Motor neuron (in vitro differentiated cells): Measurements from ENCODE around the gene SGCE. TPM values are rescaled to one million over a fixed set of nuclear protein-coding genes. Genes with fewer than 3 reads are reported as not detected.
"Not testable (repeated sequence)": the region's sequence is repeated elsewhere in the genome, so short reads cannot be mapped to it uniquely, and the experiment has no call there.

Experiments used
- ATAC-seq, 8 experiments: fragments of 200-7000 bp; cut with Tn5 transposase; replicated peaks in 6 of 8; 2 replicates each; pipeline ENCODE4 v1.8.0; 2021; ENCODE audit warnings: mild to moderate bottlenecking in 8 of 8, moderate library complexity in 8 of 8
- H3K27ac ChIP-seq, 2 donors: fragments of 250-450 bp; sonication (Bioruptor Pico); 2 replicates each; pipeline ENCODE4 v1.9.0; 2021; ENCODE audit warnings: antibody characterized with exemption in 2 of 2, mild to moderate bottlenecking in 2 of 2, moderate library complexity in 1 of 2
- H3K4me1 ChIP-seq, 2 donors: fragments of 250-450 bp; sonication (Bioruptor Pico); replicated peaks in 1 of 2; 2 replicates each; pipeline ENCODE4 v1.6.1; 2021; ENCODE audit warnings: antibody characterized with exemption in 2 of 2, mild to moderate bottlenecking in 2 of 2, moderate library complexity in 1 of 2
- H3K4me3 ChIP-seq, 5 donors: fragments of 250-450 bp; sonication (Bioruptor Pico); 2 replicates each; pipeline ENCODE4 v1.9.0; 2021; ENCODE audit warnings: antibody characterized with exemption in 5 of 5, mild to moderate bottlenecking in 5 of 5, moderate library complexity in 4 of 5
- WGBS, 10 experiments: fragments of 450-650 bp; shearing (Covaris generic); methylation state at CpG; one replicate each; pipeline ENCODE4 v1.0.0; 2022; 5-methylcytosine and 5-hydroxymethylcytosine counted together
- in situ Hi-C, 9 experiments: fragments of 400-800 bp; cut with MboI; loops; one replicate each; pipeline ENCODE4 v1.15.0; 2021; ENCODE audit warnings: low sequenced_read_pairs in 9 of 9, low pct_unique_long_range_greater_than_20kb in 2 of 9; ENCODE audit not compliant: unreplicated experiment in 9 of 9
- total RNA-seq, 8 experiments: library from RNA; unstranded; fragments of 300-600 nt; gene quantifications; 2 replicates each; pipeline versions ENCODE4 v1.2.3 to v1.2.4, GENCODE V29; 2022

Gene SGCE, protein sequence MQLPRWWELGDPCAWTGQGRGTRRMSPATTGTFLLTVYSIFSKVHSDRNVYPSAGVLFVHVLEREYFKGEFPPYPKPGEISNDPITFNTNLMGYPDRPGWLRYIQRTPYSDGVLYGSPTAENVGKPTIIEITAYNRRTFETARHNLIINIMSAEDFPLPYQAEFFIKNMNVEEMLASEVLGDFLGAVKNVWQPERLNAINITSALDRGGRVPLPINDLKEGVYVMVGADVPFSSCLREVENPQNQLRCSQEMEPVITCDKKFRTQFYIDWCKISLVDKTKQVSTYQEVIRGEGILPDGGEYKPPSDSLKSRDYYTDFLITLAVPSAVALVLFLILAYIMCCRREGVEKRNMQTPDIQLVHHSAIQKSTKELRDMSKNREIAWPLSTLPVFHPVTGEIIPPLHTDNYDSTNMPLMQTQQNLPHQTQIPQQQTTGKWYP
- 10 to 100 TPM in 7 of 8 experiments, 1 to 10 TPM in 1; 1.3 to 76.3 (median 30.4) TPM for total RNA-seq

- Histone ChIP-seq H3K27ac (peak within 1 kb of the TSS; percentile 85 to 90), H3K4me1 (peaks cover 0 to 5% of the 10 kb centered on the region in 2 donors), H3K4me3 (peak within 1 kb of the TSS; percentile 45 to 62 (median 57))
- ATAC-seq, result peak; percentile 6 to 43 (median 38)
- in situ Hi-C loops, result loop anchor here in 1 of 9 experiments (25.0 kb wide), 1 partner anchor 194 kb away; no protein-coding TSS in a partner anchor
- WGBS, 10 experiments, result 10 to 80% (median 58%) methylated on average over 1 to 10 of the region's 63 CpGs; no CpG with 5 or more reads in 6 of the 10 experiments
Observed at GRCh38 chr7:94655848-94656657, at the start of gene SGCE. TSS of gene SGCE (minus strand) at chr7:94656133. CDS start at chr7:94656098, 35 bp downstream.

DNA sequence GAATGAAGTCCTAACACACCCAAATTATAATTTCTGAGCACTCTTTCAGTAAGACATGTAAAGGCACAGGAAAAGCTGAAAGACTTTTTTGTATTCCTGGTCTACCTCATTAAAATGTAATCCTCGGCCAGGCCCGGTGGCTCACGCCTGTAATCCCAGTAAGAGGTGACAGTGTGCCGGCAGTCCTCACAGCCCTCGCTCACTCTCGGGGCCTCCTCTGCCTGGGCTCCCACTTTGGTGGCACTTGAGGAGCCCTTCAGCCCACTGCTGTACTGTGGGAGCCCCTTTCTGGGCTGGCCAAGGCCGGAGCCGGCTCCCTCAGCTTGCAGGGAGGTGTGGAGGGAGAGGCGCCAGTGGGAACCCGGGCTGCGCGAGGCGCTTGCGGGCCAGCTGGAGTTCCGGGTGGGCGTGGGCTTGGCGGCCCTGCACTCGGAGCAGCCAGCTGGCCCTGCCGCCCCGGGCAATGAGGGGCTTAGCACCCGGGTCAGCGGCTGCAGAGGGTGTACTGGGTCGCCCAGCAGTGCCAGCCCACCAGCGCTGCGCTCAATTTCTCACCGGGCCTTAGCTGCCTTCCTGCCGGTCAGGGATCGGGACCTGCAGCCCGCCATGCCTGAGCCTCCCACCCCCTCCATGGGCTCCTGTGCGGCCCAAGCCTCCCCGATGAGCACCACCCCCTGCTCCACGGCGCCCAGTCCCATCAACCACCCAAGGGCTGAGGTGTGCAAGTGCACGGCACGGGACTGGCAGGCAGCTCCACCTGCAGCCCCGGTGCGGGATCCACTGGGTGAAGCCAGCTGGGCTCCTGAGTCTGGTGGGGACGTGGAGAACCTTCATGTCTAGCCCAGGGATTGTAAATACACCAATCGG lies 49.5 kb upstream of the SGCE start:
- H3K4me3 ChIP-seq, H3K27ac ChIP-seq, in situ Hi-C loops, H3K4me1 ChIP-seq, ATAC-seq: not testable (repeated sequence)
- whole genome bisulfite sequencing, 10 experiments, result 60 to 93% (median 93%) methylated on average over 1 to 12 of the region's 39 CpGs; no CpG with 5 or more reads in 7 of the 10 experiments

DNA sequence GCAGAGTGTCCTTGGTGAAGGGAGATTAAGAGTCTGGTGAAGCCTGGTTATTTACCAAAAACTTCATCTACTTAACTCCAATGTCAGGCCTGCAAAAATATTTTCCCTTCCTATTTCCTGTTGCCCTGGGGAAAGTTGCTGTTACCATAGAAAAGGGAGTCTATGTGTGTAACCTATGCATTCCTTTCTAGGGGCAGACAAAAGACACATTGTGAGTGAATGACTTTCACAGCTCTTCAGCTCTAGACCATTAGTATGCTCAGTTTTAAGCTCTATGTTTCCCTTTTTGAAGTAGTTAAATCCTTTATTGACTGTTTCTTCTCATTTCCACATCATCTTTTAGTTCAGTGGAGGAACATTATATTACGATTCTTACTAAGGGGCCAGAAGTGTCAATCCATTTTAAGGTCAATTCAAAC lies 45.6 kb upstream of the SGCE start:
- in situ Hi-C loops, result no loop called here
- Histone ChIP-seq H3K4me1 (peaks cover 0 to 10% of the 10 kb centered on the region in 2 donors), H3K4me3 (no peak overlapping the region), H3K27ac (no peak overlapping the region)
- WGBS, 10 experiments, result 0 to 100% (median 40%) methylated on average over 1 of the region's 1 CpG; no CpG with 5 or more reads in 2 of the 10 experiments
- ATAC-seq, result peak in 6 of 8 experiments; percentile 50 to 98 (median 71)

DNA sequence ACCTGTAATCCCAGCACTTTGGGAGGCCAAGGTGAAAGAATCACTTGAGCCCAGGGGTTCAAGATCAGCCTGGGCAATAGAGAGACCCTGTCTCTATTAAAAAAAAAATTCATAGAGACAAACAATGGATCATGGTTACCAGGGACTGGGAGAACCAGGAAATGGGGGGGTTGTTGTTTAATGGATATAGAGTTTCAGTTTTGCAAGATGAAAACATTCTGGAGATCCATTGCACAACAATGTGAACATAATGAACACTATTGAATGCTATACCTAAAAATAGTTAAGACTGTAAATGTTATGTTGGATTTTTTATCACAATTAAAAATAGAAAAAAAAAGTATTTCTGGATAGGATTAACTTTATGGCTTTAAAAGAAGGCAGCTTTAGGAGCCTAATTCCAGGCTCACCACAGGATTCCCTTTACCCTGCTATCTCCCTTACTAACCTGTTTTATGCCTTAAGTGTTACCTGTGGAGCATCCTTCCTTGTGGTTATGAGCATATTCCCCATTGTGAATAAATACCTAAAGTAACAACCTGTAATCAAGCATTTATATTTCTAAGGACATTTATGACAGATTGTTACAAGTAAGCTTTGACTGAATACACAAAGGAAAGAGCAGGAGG lies 45.1 kb upstream of the SGCE start:
- Histone ChIP-seq H3K4me1 (peaks cover 0 to 10% of the 10 kb centered on the region in 2 donors), H3K27ac (no peak overlapping the region), H3K4me3 (no peak overlapping the region)
- in situ Hi-C loops, result no loop called here
- no peak for ATAC-seq

GRCh38 chr7:94698275-94698674 lies 42.3 kb upstream of the SGCE start:
- in situ Hi-C loops, result no loop called here
- ATAC-seq, result peak in 4 of 8 experiments; percentile 34 to 69 (median 36)
- Histone ChIP-seq H3K4me3 (no peak overlapping the region), H3K4me1 (peaks cover 0 to 10% of the 10 kb centered on the region in 2 donors), H3K27ac (no peak overlapping the region)
- 0 to 100% (median 89%) methylated on average over 1 to 2 of the region's 2 CpGs for WGBS, 10 experiments

DNA sequence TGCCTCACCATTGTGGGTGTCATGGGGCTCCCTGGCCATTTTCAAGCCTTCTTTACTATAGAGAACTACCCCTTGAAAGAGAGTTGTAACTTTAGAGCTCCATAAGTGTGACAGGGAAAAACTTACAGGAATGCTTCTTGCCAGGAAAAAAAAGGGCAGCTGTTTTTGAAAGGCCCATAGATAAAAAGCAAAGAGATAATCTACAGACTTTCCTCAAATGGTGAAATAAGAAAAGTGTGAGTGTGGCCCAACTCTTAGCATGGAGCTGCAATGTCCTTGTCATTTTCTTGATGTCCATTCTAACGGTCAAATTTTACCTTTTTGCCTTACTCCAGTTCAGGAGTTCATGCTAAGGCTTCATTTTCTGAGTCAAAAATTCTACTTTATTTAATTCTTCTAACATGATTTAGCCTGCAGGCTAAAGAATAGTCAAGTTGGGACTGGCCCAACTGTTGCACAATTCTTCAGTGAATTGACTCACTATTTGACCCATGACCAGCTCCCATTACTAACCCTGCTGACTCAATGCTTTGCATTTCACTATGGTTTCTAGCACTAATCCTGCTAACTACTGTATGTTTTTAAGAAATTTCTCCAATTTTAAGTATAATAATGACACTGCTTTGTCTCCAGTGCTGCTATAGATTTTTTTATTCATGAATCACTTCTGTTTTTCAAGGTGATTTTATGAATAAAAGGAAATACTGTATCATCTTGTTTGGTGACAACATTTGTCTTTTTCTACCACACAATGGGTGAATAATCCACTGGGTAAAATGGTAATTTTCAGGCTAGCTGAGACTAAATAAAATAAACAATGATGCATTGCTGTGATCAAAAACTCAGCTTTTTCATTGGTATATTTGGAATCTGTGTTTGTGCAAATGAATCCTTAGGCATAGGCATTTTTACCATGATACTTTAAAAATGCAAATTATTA lies 41.4 kb upstream of the SGCE start:
- in situ Hi-C loops, result no loop called here
- Histone ChIP-seq H3K4me1 (peaks cover 0 to 6% of the 10 kb centered on the region in 2 donors), H3K27ac (no peak overlapping the region), H3K4me3 (no peak overlapping the region)
- 0 to 100% (median 80%) methylated on average over 1 of the region's 1 CpG; no CpG with 5 or more reads in 3 of the 10 experiments for WGBS, 10 experiments
- ATAC-seq, result peak in 5 of 8 experiments; percentile 18 to 98 (median 75)

- H3K27ac ChIP-seq, result no peak overlapping the region
- in situ Hi-C loops, result no loop called here
- ATAC-seq, result peak in 1 of 8 experiments; percentile 48
- no peaks in the 10 kb centered on the region for H3K4me1 ChIP-seq
- 0 to 40% (median 40%) methylated on average over 1 of the region's 2 CpGs; no CpG with 5 or more reads in 7 of the 10 experiments for WGBS, 10 experiments
- H3K4me3 ChIP-seq, result no peak overlapping the region
Observed at GRCh38 chr7:94687810-94688209, 31.9 kb upstream of the SGCE start.

DNA sequence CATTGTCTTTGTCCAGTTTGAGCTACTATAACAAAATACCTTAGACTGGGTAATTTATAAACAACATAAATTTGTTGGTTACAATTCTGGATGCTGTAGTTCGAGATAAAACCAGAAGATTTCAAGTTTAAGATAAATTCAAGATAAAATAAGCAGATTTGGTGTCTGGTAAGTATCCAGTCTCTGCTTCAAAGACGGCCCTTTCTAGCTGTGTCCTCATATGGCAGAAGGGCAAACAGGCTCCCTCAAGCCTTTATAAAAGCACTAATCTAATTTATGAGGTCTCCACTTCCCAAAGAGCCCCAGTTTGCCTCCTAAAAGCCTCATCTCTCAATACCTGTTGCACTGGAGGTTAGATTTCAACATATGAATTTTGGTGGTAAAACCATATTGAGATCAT lies 31.1 kb upstream of the SGCE start:
- 20 to 94% (median 71%) methylated on average over 1 to 2 of the region's 2 CpGs; no CpG with 5 or more reads in 1 of the 10 experiments for WGBS, 10 experiments
- ATAC-seq, result no peak

DNA sequence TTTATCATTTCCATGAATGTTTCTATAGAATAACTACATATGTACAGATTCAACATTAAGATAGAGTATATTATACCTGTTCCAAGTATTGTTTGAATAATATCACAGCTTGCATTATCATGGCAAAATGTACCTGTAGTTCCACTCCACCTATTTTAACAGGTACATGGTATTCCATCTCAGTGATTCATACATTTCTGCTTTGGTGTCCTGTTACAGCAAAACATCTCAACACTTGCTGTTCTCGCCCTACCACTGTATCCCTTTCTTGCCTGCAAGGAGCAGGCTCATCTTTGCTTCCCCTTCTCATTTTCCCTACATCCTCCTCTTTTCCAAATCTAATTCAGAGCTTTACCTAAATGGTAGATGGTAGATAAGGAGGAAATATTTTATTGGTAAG lies 27.1 kb upstream of the SGCE start:
- H3K4me1 ChIP-seq, result peaks cover 0 to 2% of the 10 kb centered on the region in 2 donors
- in situ Hi-C loops, result no loop called here
- no peak overlapping the region for H3K4me3 ChIP-seq
- no peak for ATAC-seq
- H3K27ac ChIP-seq, result no peak overlapping the region
- 17 to 100% (median 100%) methylated on average over 1 of the region's 1 CpG; no CpG with 5 or more reads in 1 of the 10 experiments for WGBS, 10 experiments

More for the DNA sequence above, 31.1 kb upstream of the SGCE start:
- Histone ChIP-seq H3K4me1 (peaks cover 0 to 2% of the 10 kb centered on the region in 2 donors), H3K4me3 (no peak overlapping the region), H3K27ac (no peak overlapping the region)
- in situ Hi-C loops, result no loop called here

GRCh38 chr7:94679358-94679757 lies 23.4 kb upstream of the SGCE start:
- in situ Hi-C loops, result no loop called here
- peak in 5 of 8 experiments; percentile 38 to 82 (median 65) for ATAC-seq
- WGBS, 10 experiments, result 14 to 100% (median 100%) methylated on average over 1 of the region's 1 CpG; no CpG with 5 or more reads in 3 of the 10 experiments
- H3K27ac ChIP-seq, result no peak overlapping the region
- no peak overlapping the region for H3K4me3 ChIP-seq
- peaks cover 0 to 2% of the 10 kb centered on the region in 2 donors for H3K4me1 ChIP-seq

GRCh38 chr7:94676431-94676830 lies 20.5 kb upstream of the SGCE start:
- 19 to 100% (median 67%) methylated on average over 1 to 3 of the region's 3 CpGs for WGBS, 10 experiments
- in situ Hi-C loops, result no loop called here
- Histone ChIP-seq H3K4me3 (no peak overlapping the region), H3K27ac (no peak overlapping the region), H3K4me1 (no peaks in the 10 kb centered on the region)
- ATAC-seq, result no peak
